ENCODE results near the gene USB1. TPM values are rescaled to one million over a fixed set of nuclear protein-coding genes. Genes with fewer than 3 reads are reported as not detected.

The USB1 gene
- total RNA-seq, 4 donors from 2014 or later, result 18.2 to 87.1 (median 27.6) TPM

DNA sequence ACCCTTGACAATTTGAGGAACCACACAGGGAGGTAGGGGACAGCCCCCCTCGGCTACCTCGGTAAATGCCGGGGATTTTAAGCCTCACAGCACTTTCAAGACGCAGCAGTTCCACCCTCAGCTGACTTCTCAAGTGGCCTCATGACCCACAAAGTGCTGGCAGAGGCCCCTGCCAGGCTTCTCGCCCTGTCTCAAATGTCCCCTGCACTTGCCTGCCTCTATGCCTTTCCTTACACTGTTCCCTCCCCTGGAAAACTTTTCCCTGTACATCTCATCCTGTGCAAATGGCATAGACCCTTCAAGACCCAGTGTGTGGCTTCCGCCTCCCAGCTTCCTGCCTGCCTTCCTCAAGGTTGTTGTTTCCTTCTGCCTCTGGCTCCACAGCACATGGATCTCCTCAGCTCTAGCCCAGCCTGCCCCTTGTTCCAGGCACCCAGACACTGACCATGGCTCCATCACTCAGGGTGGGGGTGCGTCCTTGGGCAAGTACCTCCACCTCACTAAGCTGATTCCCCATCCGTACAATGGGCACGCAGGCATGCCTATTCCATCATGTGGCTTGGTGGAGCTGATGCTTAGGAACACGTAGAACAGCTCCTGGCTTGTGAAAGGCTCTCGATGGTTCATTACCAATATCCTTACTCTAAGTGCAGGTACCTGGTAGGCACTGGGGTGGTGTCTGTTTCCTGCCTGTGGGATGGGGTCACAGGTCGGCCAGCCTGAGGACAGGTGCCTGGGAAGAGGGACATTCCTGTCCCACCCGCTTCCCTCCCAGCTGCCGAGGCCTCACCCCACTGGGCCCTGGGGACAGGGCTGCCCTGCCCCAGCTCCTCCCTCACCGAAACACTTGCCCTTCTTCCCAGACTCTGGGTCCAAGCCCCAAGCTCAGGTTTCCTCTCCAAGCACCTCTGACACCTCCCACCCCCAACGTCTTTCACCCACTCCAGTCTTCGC is 48.3 kb downstream of the USB1 start:
- Histone ChIP-seq H3K4me3 (no peak overlapping the region), H3K9me3 (no peaks in the 10 kb centered on the region), H3K36me3 (peaks cover 0 to 9% of the 10 kb centered on the region in 2 donors), H3K27ac (no peak overlapping the region), H3K4me1 (peaks cover 0 to 6% (median 0%) of the 10 kb centered on the region in 3 donors), H3K27me3 (no peaks in the 10 kb centered on the region)
- TF ChIP-seq POLR2A (IDR thresholded peaks at IDR 0.05), result no peak
- TF ChIP-seq POLR2AphosphoS5 (IDR thresholded peaks at IDR 0.05), result no peak
- TF ChIP-seq, protein P1, sequence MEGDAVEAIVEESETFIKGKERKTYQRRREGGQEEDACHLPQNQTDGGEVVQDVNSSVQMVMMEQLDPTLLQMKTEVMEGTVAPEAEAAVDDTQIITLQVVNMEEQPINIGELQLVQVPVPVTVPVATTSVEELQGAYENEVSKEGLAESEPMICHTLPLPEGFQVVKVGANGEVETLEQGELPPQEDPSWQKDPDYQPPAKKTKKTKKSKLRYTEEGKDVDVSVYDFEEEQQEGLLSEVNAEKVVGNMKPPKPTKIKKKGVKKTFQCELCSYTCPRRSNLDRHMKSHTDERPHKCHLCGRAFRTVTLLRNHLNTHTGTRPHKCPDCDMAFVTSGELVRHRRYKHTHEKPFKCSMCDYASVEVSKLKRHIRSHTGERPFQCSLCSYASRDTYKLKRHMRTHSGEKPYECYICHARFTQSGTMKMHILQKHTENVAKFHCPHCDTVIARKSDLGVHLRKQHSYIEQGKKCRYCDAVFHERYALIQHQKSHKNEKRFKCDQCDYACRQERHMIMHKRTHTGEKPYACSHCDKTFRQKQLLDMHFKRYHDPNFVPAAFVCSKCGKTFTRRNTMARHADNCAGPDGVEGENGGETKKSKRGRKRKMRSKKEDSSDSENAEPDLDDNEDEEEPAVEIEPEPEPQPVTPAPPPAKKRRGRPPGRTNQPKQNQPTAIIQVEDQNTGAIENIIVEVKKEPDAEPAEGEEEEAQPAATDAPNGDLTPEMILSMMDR (IDR thresholded peaks at IDR 0.05), result no peak
- TF ChIP-seq EP300 (IDR thresholded peaks at IDR 0.05), result no peak
- 58 to 80% methylated on average over 4 to 9 of the region's 17 CpGs for WGBS, 2 donors (ENCODE audit: low coverage in 1 of 2)
- no peak for ATAC-seq

DNA sequence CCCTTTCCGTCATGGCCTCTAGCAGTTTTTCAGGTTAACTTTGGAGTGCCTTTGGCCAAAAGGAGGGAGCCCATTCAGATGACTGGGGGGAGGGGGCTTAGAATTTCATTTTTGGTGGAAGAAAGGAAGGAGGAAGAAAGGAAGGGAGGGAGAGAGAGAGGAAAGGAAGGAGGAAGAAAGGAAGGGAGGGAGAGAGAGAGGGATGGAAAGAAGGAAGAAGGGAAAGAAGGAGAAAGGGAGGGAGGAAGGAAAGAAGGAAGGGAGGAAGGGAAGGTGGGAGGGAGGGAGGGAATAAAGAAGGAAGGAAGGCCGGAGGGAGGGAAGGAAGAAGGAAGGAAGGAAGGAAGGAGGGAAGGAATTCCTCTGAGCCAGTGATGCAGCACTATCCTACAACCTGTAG is 50.1 kb downstream of the USB1 start:
- Histone ChIP-seq H3K27ac (no peak overlapping the region), H3K36me3 (no peaks in the 10 kb centered on the region), H3K4me3 (no peak overlapping the region), H3K9me3 (no peaks in the 10 kb centered on the region), H3K27me3 (no peaks in the 10 kb centered on the region), H3K4me1 (peaks cover 0 to 6% (median 0%) of the 10 kb centered on the region in 3 donors)
- TF ChIP-seq, protein P1 (IDR thresholded peaks at IDR 0.05), result no peak
- TF ChIP-seq POLR2AphosphoS5 (IDR thresholded peaks at IDR 0.05), result no peak
- no peak for TF ChIP-seq POLR2A (IDR thresholded peaks at IDR 0.05)
- TF ChIP-seq EP300 (IDR thresholded peaks at IDR 0.05), result no peak
- no peak for ATAC-seq
- WGBS, 2 donors (ENCODE audit: low coverage in 1 of 2), result 60 to 82% methylated on average over 1 to 2 of the region's 2 CpGs

DNA sequence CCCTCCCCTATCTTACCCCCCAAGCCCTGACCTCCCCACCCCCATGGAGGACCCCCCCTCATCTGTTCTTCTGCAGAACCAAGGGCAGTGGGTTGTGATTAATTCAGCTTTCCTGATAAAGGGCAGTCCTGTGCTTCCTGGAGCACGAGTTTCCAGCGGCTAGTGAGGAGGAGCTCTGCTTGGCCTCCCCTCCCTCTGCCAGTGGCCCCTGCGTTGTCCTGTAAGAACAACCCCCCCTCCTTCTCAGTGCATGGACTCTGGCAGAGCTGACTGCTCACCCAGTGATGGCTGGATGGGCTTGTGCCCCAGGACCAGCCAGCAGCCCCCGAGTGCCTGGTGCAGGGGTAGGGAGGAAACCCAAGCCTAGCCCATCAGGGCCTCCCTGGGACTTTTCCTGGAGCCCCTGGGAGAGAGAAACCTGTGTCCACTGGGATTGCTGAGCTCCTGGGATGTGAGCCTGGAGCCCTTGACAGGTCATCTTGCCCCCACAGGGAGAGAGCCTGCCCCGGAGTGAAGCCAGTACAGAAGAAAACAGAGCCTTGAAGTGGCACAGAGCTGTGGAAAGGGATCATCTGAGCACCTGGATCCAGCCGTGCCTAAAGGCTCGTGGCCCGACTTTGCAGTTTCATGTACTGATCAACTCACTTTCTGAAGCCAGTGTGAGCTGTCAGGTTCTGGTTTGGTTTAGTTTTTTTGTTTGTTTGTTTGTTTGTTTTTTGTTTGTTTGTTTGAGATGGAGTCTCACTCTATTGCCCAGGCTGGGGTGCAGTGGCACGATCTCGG is 50.8 kb downstream of the USB1 start:
- WGBS, 2 donors (ENCODE audit: low coverage in 1 of 2), result 100% methylated on average over 2 of the region's 10 CpGs; no CpG with 5 or more reads in 1 of the 2 donors
- Histone ChIP-seq H3K4me3 (no peak overlapping the region), H3K27me3 (no peaks in the 10 kb centered on the region), H3K36me3 (no peaks in the 10 kb centered on the region), H3K4me1 (peaks cover 0 to 6% (median 0%) of the 10 kb centered on the region in 3 donors), H3K27ac (no peak overlapping the region), H3K9me3 (no peaks in the 10 kb centered on the region)
- TF ChIP-seq, protein P1 (IDR thresholded peaks at IDR 0.05), result no peak
- TF ChIP-seq POLR2A (IDR thresholded peaks at IDR 0.05), result no peak
- TF ChIP-seq EP300 (IDR thresholded peaks at IDR 0.05), result no peak
- TF ChIP-seq POLR2AphosphoS5 (IDR thresholded peaks at IDR 0.05), result no peak
- no peak for ATAC-seq

DNA sequence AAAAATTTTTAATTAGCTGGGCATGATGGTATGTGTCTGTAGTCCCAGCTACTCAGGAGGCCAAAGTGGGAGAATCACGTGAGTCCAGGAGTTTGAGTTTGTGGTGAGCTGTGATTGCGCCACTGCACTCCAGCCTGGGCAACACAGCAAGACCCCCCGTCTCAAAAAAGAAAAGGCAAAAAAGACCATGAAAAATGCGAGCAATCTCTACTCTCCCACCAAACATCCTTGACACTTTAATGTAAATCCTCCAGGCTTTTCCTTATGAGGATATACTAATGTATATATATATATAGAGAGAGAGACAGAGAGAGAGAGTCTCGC is 52.4 kb downstream of the USB1 start:
- Histone ChIP-seq H3K27ac (no peak overlapping the region), H3K36me3 (no peaks in the 10 kb centered on the region), H3K9me3 (no peaks in the 10 kb centered on the region), H3K27me3 (no peaks in the 10 kb centered on the region), H3K4me1 (peaks cover 0 to 6% (median 0%) of the 10 kb centered on the region in 3 donors), H3K4me3 (no peak overlapping the region)
- no peak for TF ChIP-seq POLR2AphosphoS5 (IDR thresholded peaks at IDR 0.05)
- TF ChIP-seq, protein P1 (IDR thresholded peaks at IDR 0.05), result no peak
- TF ChIP-seq EP300 (IDR thresholded peaks at IDR 0.05), result no peak
- TF ChIP-seq POLR2A (IDR thresholded peaks at IDR 0.05), result no peak
- 72 to 87% methylated on average over 3 to 5 of the region's 5 CpGs for WGBS, 2 donors (ENCODE audit: low coverage in 1 of 2)
- ATAC-seq, result no peak

Data from gastroesophageal sphincter (tissue), 4 donors.